ENCODE measurements around the gene PPP3CA.

- TF ChIP-seq, protein P1, sequence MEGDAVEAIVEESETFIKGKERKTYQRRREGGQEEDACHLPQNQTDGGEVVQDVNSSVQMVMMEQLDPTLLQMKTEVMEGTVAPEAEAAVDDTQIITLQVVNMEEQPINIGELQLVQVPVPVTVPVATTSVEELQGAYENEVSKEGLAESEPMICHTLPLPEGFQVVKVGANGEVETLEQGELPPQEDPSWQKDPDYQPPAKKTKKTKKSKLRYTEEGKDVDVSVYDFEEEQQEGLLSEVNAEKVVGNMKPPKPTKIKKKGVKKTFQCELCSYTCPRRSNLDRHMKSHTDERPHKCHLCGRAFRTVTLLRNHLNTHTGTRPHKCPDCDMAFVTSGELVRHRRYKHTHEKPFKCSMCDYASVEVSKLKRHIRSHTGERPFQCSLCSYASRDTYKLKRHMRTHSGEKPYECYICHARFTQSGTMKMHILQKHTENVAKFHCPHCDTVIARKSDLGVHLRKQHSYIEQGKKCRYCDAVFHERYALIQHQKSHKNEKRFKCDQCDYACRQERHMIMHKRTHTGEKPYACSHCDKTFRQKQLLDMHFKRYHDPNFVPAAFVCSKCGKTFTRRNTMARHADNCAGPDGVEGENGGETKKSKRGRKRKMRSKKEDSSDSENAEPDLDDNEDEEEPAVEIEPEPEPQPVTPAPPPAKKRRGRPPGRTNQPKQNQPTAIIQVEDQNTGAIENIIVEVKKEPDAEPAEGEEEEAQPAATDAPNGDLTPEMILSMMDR (IDR thresholded peaks at IDR 0.05) = no peak
- no peak for TF ChIP-seq POLR2A (IDR thresholded peaks at IDR 0.05)
Measured at GRCh38 chr4:101232074-101232776, 115.1 kb downstream of the PPP3CA start.
